HepG2 (cell line): Measurements from ENCODE around the gene MAB21L4. TPM values are rescaled to one million over a fixed set of nuclear protein-coding genes. Genes with fewer than 3 reads are reported as not detected.

Source experiments
- ATAC-seq: fragments of 200-7000 bp; cut with Tn5 transposase; 3 replicates; pipeline ENCODE4 v1.9.1; 2020; ENCODE audit warnings: mild to moderate bottlenecking, moderate library complexity
- BruUV-seq: library from RNA; stranded (reverse); fragments of 400-500 nt; replicated peaks from 2 replicates; lab custom pipeline; 2021; lab: Mats Ljungman, UMichigan
- CTCF ChIA-PET: fragments of 300-600 bp; formaldehyde crosslinking; extraction: SDS; loops from one replicate; lab custom pipeline; 2021; ENCODE audit warnings: low total read pairs, inconsistent platforms, low intra/inter-chr PET ratio; lab: Yijun Ruan, JAX
- POLR2A ChIA-PET: fragments of 350-600 bp; sonication (Branson Sonifier 250); formaldehyde crosslinking; loops from one replicate; lab custom pipeline; 2020; ENCODE audit warnings: antibody characterized with exemption, inconsistent platforms; lab: Yijun Ruan, JAX
- DNase-seq: peaks from one replicate; pipeline ENCODE4 v3.0.0-alpha.2; 2015; ENCODE audit warnings: low spot score
- FAIRE-seq: peaks from 3 replicates; lab custom pipeline; 2011; peaks lifted over from hg19 to GRCh38; lab: Jason Lieb, UNC
- H2AFZ ChIP-seq: one replicate; pipeline ENCODE4 v1.6.1; 2011; ENCODE audit warnings: low read length, inconsistent platforms
- H3K27ac ChIP-seq: fragments of 300-600 bp; 3 replicates; pipeline ENCODE4 v1.8.0; 2011; ENCODE audit warnings: mixed run types, mild to moderate bottlenecking, mixed read lengths, low read length, inconsistent platforms; ENCODE audit not compliant: insufficient read depth; ENCODE audit errors: extremely low read length
- H3K27me3 ChIP-seq, 2 experiments: fragments of 200-600 bp in 1 of 2; 2 replicates in 1 of 2; 3 replicates in 1 of 2; pipeline versions ENCODE4 v1.6.0 to v1.8.0; 2011; ENCODE audit warnings: low read length in 2 of 2, mild to moderate bottlenecking in 2 of 2, moderate library complexity in 2 of 2, inconsistent platforms in 1 of 2; ENCODE audit not compliant: insufficient read depth in 2 of 2, control insufficient read depth in 1 of 2
- H3K36me3 ChIP-seq, 2 experiments: fragments of 200-600 bp in 1 of 2; replicated peaks in 1 of 2; 2 replicates in 1 of 2; 3 replicates in 1 of 2; pipeline versions ENCODE4 v1.5.1 to v1.8.0; 2011; ENCODE audit warnings: low read length in 2 of 2, inconsistent platforms in 1 of 2; ENCODE audit not compliant: insufficient read depth in 2 of 2, control insufficient read depth in 1 of 2
- H3K4me1 ChIP-seq: 2 replicates; pipeline ENCODE4 v1.5.1; 2012; ENCODE audit warnings: low read length, inconsistent platforms; ENCODE audit not compliant: insufficient read depth
- H3K4me2 ChIP-seq: 2 replicates; pipeline ENCODE4 v1.6.0; 2011; ENCODE audit warnings: low read depth, low read length, inconsistent platforms
- H3K4me3 ChIP-seq, 3 experiments: fragments of 200-600 bp in 1 of 3; sonication (generic), shearing (Covaris generic) in 1 of 3; replicated peaks in 1 of 3; 2 replicates each; pipeline ENCODE4 v1.5.1; 2011 to 2016; ENCODE audit warnings: low read length in 3 of 3, inconsistent platforms in 2 of 3, low read depth in 2 of 3, mild to moderate bottlenecking in 2 of 3, control low read depth in 1 of 3, mixed read lengths in 1 of 3; ENCODE audit not compliant: insufficient read depth in 1 of 3
- H3K79me2 ChIP-seq: one replicate; pipeline ENCODE4 v1.6.1; 2011; ENCODE audit warnings: low read length, inconsistent platforms; ENCODE audit not compliant: insufficient read depth
- H3K9ac ChIP-seq: 2 replicates; pipeline ENCODE4 v1.6.0; 2011; ENCODE audit warnings: mild to moderate bottlenecking, low read depth, low read length, inconsistent platforms; ENCODE audit not compliant: insufficient read depth
- H3K9me3 ChIP-seq: 2 replicates; pipeline ENCODE4 v1.5.1; 2012; ENCODE audit warnings: mild to moderate bottlenecking, low read length
- H4K20me1 ChIP-seq: 2 replicates; pipeline ENCODE4 v1.6.0; 2011; ENCODE audit warnings: inconsistent platforms, mild to moderate bottlenecking, low read length, moderate library complexity; ENCODE audit not compliant: insufficient read depth
- CREB1 ChIP-seq, 2 experiments: fragments of 450-650 bp in 1 of 2; IDR thresholded peaks; 2 replicates each; pipeline ENCODE4 v1.6.1; 2016 to 2017; ENCODE audit warnings: control low read depth in 1 of 2, mild to moderate bottlenecking in 1 of 2, missing compliant biosample characterization in 1 of 2, missing genetic modification characterization in 1 of 2
- CREM ChIP-seq, 2 experiments: sonication (generic) in 1 of 2; formaldehyde crosslinking in 1 of 2; IDR thresholded peaks; 2 replicates each; pipeline versions ENCODE4 v1.4.0 to v1.6.1; 2016 to 2020; ENCODE audit warnings: antibody characterized with exemption in 1 of 2, mild to moderate bottlenecking in 1 of 2, missing genetic modification reagents in 1 of 2
- GTF3A ChIP-seq: sonication (generic); formaldehyde crosslinking; conservative IDR thresholded peaks from 2 replicates; pipeline ENCODE4 v1.4.0; 2020; ENCODE audit warnings: mild to moderate bottlenecking, missing genetic modification reagents
- HNF4G ChIP-seq, 2 experiments: sonication (generic) in 1 of 2; formaldehyde crosslinking in 1 of 2; IDR thresholded peaks; 2 replicates each; pipeline versions ENCODE4 v1.4.0 to v1.6.1; 2011 to 2020; ENCODE audit warnings: borderline replicate concordance in 2 of 2, low read depth in 2 of 2, mild to moderate bottlenecking in 2 of 2, low read length in 1 of 2, missing genetic modification reagents in 1 of 2, moderate library complexity in 1 of 2
- HOXA5 ChIP-seq: sonication (generic); formaldehyde crosslinking; IDR thresholded peaks from 2 replicates; pipeline ENCODE4 v1.4.0; 2020; ENCODE audit warnings: missing genetic modification reagents
- NCOA5 ChIP-seq: sonication (generic); formaldehyde crosslinking; IDR thresholded peaks from 2 replicates; pipeline ENCODE4 v1.4.0; 2020; ENCODE audit warnings: missing genetic modification reagents
- PHF21A ChIP-seq: sonication (generic); formaldehyde crosslinking; IDR thresholded peaks from 2 replicates; pipeline ENCODE4 v1.5.0; 2020; ENCODE audit warnings: mild to moderate bottlenecking, missing genetic modification reagents
- TBL1XR1 ChIP-seq: fragments of 150-350 bp; IDR thresholded peaks from 2 replicates; pipeline ENCODE4 v1.6.1; 2014; ENCODE audit warnings: borderline replicate concordance, low read length; ENCODE audit not compliant: partially characterized antibody
- ZFY ChIP-seq: sonication (generic); formaldehyde crosslinking; IDR thresholded peaks from 2 replicates; pipeline ENCODE4 v1.4.0; 2020; ENCODE audit warnings: missing genetic modification reagents
- ZKSCAN5 ChIP-seq: sonication (generic); formaldehyde crosslinking; IDR thresholded peaks from 2 replicates; pipeline ENCODE4 v1.5.1; 2020; ENCODE audit warnings: mild to moderate bottlenecking, missing genetic modification reagents
- ZNF333 ChIP-seq: sonication (generic); formaldehyde crosslinking; IDR thresholded peaks from 2 replicates; pipeline ENCODE4 v1.4.0; 2020; ENCODE audit warnings: mild to moderate bottlenecking, missing genetic modification reagents, borderline replicate concordance
- ZNF713 ChIP-seq: sonication (generic); formaldehyde crosslinking; IDR thresholded peaks from 2 replicates; pipeline ENCODE4 v1.4.0; 2020; ENCODE audit warnings: mild to moderate bottlenecking, missing genetic modification reagents
- WGBS: methylation state at CpG from one replicate; pipeline ENCODE4 v1.1.6; 2017; ENCODE audit warnings: low lambda C conversion rate; 5-methylcytosine and 5-hydroxymethylcytosine counted together
- in situ Hi-C: cut with HindIII; loops from 2 replicates; pipeline ENCODE4 v1.10.0; 2017; ENCODE audit warnings: low pct_unique_long_range_greater_than_20kb; ENCODE audit not compliant: extremely low pct_ligation_motif_present
- intact Hi-C: fragments of 100-400 bp; cut with micrococcal nuclease; formaldehyde crosslinking; loops from one replicate; pipeline ENCODE4 v1.10.0; 2022; ENCODE audit not compliant: unreplicated experiment
- polyA plus RNA-seq, 8 experiments: library from polyadenylated mRNA; depleted of rRNA in 3 of 8; stranded (reverse) in 7 of 8; unstranded in 1 of 8; fragments of >200 nt; fragmentation: Illumina TruSeq in 4 of 8; extraction: Trizol in 4 of 8; gene quantifications; 2 replicates each; pipeline versions ENCODE4 v1.2.1 to v1.2.3, GENCODE V29; 2011 to 2016; ENCODE audit warnings: low read depth in 4 of 8, missing spikeins in 1 of 8, mixed read lengths in 1 of 8; ENCODE audit not compliant: insufficient read depth in 1 of 8
- total RNA-seq, 5 experiments: library from RNA; depleted of rRNA; stranded (reverse); fragments of >200 nt; fragmentation: Illumina TruSeq; extraction: Trizol; gene quantifications; 2 replicates each; pipeline ENCODE4 v1.2.3, GENCODE V29; 2016; ENCODE audit warnings: low read depth in 1 of 5
- TF ChIP-seq, protein P1 (sequence below): IDR thresholded peaks from 2 replicates; pipeline ENCODE4 v1.6.1; 2016; ENCODE audit warnings: mild to moderate bottlenecking
- TF ChIP-seq, protein P2 (sequence below): sonication (generic); formaldehyde crosslinking; IDR thresholded peaks from 2 replicates; pipeline ENCODE4 v1.4.0; 2020; ENCODE audit warnings: mild to moderate bottlenecking, missing genetic modification reagents

MAB21L4 gene
- total and polyA plus RNA-seq, 2 of the 13 experiments (the other 11 are each of a cell fraction or from before 2014, with no cell fraction given) = 3.0 to 14.0 TPM

GRCh38 chr2:240902615-240903041 is 6.7 kb upstream of the MAB21L4 start:
- Histone ChIP-seq H3K79me2 (no peaks in the 10 kb centered on the region), H3K9me3 (no peaks in the 10 kb centered on the region), H3K27ac (no peak overlapping the region), H4K20me1 (no peaks in the 10 kb centered on the region), H2AFZ (no peak overlapping the region), H3K4me2 (peak overlapping the region; percentile 45), H3K4me1 (peaks cover 63% of the 10 kb centered on the region), H3K9ac (no peak overlapping the region), H3K27me3 (peaks cover 16 to 63% of the 10 kb centered on the region in 2 experiments), H3K4me3 (no peak overlapping the region; a peak in 1 of 6 replicates), H3K36me3 (no peaks in the 10 kb centered on the region)
- no peak for DNase-seq
- ChIA-PET POLR2A (interaction anchor here (0.9 to 1.6 kb wide), 2 partner anchors 26 to 45 kb away, joined by 3 to 10 read pairs; no protein-coding TSS in a partner anchor), CTCF (interaction anchor here (0.8 kb wide), 1 partner anchor 46 kb away, joined by 3 read pairs; no protein-coding TSS in a partner anchor)
- peak; percentile 53 for FAIRE-seq
- no TSS peak for BruUV-seq
- 0% methylated on average over 4 of the region's 7 CpGs for WGBS
- ATAC-seq = peak; percentile 70
- intact Hi-C loops (loop anchor here (2.0 kb wide), 1 partner anchor 46 kb away; no protein-coding TSS in a partner anchor), in situ Hi-C loops (loop anchor here (5.0 kb wide), 1 partner anchor 45 kb away; no protein-coding TSS in a partner anchor)
- TF ChIP-seq GTF3A (CRISPR knock-in tag) (no peak), CREB1 (IDR thresholded peaks at IDR 0.05) (no peak), CREB1 (CRISPR knock-in tag; IDR thresholded peaks at IDR 0.05) (no peak), ZNF713 (CRISPR knock-in tag) (no peak), NCOA5 (CRISPR knock-in tag) (no peak), TBL1XR1 (no peak), PHF21A (CRISPR knock-in tag) (no peak), ZFY (no peak), ZNF333 (no peak), HOXA5 (CRISPR knock-in tag) (no peak), HNF4G (IDR thresholded peaks at IDR 0.05; ENCODE audit: borderline replicate concordance, low read depth, low read length) (no peak), HNF4G (CRISPR knock-in tag; IDR thresholded peaks at IDR 0.05; ENCODE audit: borderline replicate concordance, low read depth) (no peak), CREM (IDR thresholded peaks at IDR 0.05) (no peak), CREM (CRISPR knock-in tag; IDR thresholded peaks at IDR 0.05) (no peak), ZKSCAN5 (no peak)
- TF ChIP-seq, protein P1, sequence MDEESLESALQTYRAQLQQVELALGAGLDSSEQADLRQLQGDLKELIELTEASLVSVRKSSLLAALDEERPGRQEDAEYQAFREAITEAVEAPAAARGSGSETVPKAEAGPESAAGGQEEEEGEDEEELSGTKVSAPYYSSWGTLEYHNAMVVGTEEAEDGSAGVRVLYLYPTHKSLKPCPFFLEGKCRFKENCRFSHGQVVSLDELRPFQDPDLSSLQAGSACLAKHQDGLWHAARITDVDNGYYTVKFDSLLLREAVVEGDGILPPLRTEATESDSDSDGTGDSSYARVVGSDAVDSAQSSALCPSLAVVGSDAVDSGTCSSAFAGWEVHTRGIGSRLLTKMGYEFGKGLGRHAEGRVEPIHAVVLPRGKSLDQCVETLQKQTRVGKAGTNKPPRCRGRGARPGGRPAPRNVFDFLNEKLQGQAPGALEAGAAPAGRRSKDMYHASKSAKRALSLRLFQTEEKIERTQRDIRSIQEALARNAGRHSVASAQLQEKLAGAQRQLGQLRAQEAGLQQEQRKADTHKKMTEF = no peak
- TF ChIP-seq, protein P2, sequence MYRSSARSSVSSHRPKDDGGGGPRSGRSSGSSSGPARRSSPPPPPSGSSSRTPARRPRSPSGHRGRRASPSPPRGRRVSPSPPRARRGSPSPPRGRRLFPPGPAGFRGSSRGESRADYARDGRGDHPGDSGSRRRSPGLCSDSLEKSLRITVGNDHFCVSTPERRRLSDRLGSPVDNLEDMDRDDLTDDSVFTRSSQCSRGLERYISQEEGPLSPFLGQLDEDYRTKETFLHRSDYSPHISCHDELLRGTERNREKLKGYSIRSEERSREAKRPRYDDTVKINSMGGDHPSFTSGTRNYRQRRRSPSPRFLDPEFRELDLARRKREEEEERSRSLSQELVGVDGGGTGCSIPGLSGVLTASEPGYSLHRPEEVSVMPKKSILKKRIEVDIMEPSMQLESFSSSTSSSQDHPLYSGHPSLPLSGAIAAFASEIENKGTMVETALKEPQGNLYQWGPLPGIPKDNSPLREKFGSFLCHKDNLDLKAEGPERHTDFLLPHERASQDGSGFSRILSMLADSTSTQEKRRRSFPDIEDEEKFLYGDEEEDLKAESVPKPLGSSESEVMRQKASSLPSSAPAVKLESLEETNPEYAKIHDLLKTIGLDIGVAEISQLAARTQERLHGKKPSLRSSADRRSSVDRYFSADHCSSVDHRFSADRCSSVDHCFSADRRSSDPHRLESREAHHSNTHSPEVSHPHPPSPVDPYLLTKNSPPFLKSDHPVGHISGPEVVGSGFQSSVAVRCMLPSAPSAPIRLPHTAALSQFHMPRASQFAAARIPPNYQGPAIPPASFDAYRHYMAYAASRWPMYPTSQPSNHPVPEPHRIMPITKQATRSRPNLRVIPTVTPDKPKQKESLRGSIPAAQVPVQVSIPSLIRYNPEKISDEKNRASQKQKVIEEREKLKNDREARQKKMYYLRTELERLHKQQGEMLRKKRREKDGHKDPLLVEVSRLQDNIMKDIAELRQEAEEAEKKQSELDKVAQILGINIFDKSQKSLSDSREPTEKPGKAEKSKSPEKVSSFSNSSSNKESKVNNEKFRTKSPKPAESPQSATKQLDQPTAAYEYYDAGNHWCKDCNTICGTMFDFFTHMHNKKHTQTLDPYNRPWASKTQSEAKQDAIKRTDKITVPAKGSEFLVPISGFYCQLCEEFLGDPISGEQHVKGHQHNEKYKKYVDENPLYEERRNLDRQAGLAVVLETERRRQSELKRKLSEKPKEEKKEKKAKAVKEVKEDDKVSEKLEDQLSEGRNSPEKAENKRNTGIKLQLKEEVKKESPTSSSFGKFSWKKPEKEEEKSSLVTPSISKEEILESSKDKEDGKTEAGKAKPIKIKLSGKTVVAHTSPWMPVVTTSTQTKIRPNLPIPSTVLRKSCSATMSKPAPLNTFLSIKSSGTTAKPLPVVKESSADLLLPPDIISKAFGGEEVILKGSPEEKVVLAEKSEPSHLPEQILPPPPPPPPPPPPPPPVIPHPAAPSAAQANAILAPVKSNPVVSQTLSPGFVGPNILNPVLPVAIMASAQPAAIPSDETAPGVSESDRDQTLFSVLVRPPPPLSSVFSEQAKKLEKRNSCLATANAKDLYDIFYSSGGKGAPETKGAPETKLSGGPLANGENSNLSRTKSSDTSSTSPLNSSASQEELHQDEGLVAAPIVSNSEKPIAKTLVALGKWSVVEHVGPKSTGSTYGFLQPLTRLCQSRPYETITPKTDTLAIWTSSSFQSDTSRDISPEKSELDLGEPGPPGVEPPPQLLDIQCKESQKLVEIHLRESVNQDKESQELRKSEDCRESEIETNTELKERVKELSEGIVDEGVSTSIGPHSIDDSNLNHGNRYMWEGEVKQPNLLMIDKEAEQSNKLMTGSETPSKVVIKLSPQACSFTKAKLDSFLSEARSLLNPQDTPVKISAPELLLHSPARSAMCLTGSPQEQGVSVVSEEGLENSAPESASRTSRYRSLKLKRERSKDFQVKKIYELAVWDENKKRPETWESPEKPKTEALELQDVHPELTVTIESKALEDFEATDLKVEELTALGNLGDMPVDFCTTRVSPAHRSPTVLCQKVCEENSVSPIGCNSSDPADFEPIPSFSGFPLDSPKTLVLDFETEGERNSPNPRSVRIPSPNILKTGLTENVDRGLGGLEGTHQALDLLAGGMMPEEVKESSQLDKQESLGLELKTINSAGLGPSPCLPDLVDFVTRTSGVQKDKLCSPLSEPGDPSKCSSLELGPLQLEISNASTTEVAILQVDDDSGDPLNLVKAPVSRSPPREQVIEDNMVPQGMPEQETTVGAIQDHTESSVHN (CRISPR knock-in tag) = no peak
